CD1c-positive myeloid dendritic cell (primary cell): ENCODE results near the gene VAT1L.
"Not testable (repeated sequence)": the region's sequence is repeated elsewhere in the genome, so short reads cannot be mapped to it uniquely, and the experiment has no call there.

Source experiments
- DNase-seq: peaks from one replicate; pipeline ENCODE4 v3.0.0-alpha.2; 2016; ENCODE audit errors: extremely low spot score

The VAT1L gene

GRCh38 chr16:77955127-77955526, 166.8 kb downstream of the VAT1L start:
- DNase-seq, result no peak

GRCh38 chr16:77956231-77956630, 167.9 kb downstream of the VAT1L start:
- no peak for DNase-seq

- DNase-seq, result no peak
These were observed 172.4 kb downstream of the VAT1L start for GRCh38 chr16:77960766-77961165.

GRCh38 chr16:77961814-77962213, 173.4 kb downstream of the VAT1L start:
- no peak for DNase-seq

- no peak for DNase-seq
These were observed 174.3 kb downstream of the VAT1L start for GRCh38 chr16:77962689-77963088.

- DNase-seq, result no peak
These were observed 175.1 kb downstream of the VAT1L start for GRCh38 chr16:77963185-77964044.

- DNase-seq, result no peak
These were observed 177.0 kb downstream of the VAT1L start for GRCh38 chr16:77965346-77965745.

GRCh38 chr16:77967054-77967904, 178.9 kb downstream of the VAT1L start:
- DNase-seq, result no peak

- no peak for DNase-seq
These were observed 181.5 kb downstream of the VAT1L start for GRCh38 chr16:77969861-77970260.

- no peak for DNase-seq
These were observed 182.0 kb downstream of the VAT1L start for GRCh38 chr16:77970371-77970770.

GRCh38 chr16:77971306-77972061, 183.1 kb downstream of the VAT1L start:
- peak; percentile 81 for DNase-seq

GRCh38 chr16:77972062-77972392, 183.7 kb downstream of the VAT1L start:
- no peak for DNase-seq

- DNase-seq, result no peak
These were observed 186.5 kb downstream of the VAT1L start for GRCh38 chr16:77974883-77975282.

GRCh38 chr16:77975942-77976341, 187.6 kb downstream of the VAT1L start:
- DNase-seq, result no peak

- DNase-seq, result peak; percentile 24
These were observed 189.0 kb downstream of the VAT1L start for GRCh38 chr16:77977339-77977738.

GRCh38 chr16:77985111-77985510, 196.7 kb downstream of the VAT1L start:
- no peak for DNase-seq

GRCh38 chr16:77986011-77986740, 197.8 kb downstream of the VAT1L start:
- no peak for DNase-seq

GRCh38 chr16:77987810-77988209, 199.4 kb downstream of the VAT1L start:
- DNase-seq, result no peak

GRCh38 chr16:77989846-77990245, 201.5 kb downstream of the VAT1L start:
- no peak for DNase-seq

GRCh38 chr16:77991701-77992100, 203.3 kb downstream of the VAT1L start:
- no peak for DNase-seq

- not testable (repeated sequence) for DNase-seq
These were observed 204.0 kb downstream of the VAT1L start for GRCh38 chr16:77992381-77992780.
